GM11168 (cell line): Measurements from ENCODE around the gene DYRK1A.
"Not testable (repeated sequence)": the region's sequence is repeated elsewhere in the genome, so short reads cannot be mapped to it uniquely, and the experiment has no call there.

Experiments
- in situ Hi-C: fragments of 300-500 bp; cut with MboI; formaldehyde crosslinking; loops from one replicate; pipeline ENCODE4 v1.12.0; 2022; ENCODE audit warnings: low sequenced_read_pairs; ENCODE audit not compliant: unreplicated experiment

Gene DYRK1A

GRCh38 chr21:37514038-37514667 is 147.6 kb downstream of the DYRK1A start:
- in situ Hi-C loops, result no loop called here

- in situ Hi-C loops, result no loop called here
Measured at GRCh38 chr21:37516998-37517397, 150.4 kb downstream of the DYRK1A start.

GRCh38 chr21:37520801-37521200 is 154.2 kb downstream of the DYRK1A start:
- in situ Hi-C loops, result no loop called here

- in situ Hi-C loops, result no loop called here
Measured at GRCh38 chr21:37521658-37522057, 155.1 kb downstream of the DYRK1A start.

GRCh38 chr21:37522641-37523295 is 156.2 kb downstream of the DYRK1A start:
- in situ Hi-C loops, result no loop called here

- in situ Hi-C loops, result not testable (repeated sequence)
Measured at GRCh38 chr21:37524944-37525343, 158.4 kb downstream of the DYRK1A start.

- in situ Hi-C loops, result no loop called here
Measured at GRCh38 chr21:37525810-37526209, 159.2 kb downstream of the DYRK1A start.

GRCh38 chr21:37527103-37527502 is 160.5 kb downstream of the DYRK1A start:
- in situ Hi-C loops, result no loop called here

GRCh38 chr21:37527716-37528115 is 161.1 kb downstream of the DYRK1A start:
- in situ Hi-C loops, result no loop called here

- in situ Hi-C loops, result no loop called here
Measured at GRCh38 chr21:37528150-37528937, 161.8 kb downstream of the DYRK1A start.

- in situ Hi-C loops, result no loop called here
Measured at GRCh38 chr21:37529649-37530048, 163.1 kb downstream of the DYRK1A start.

GRCh38 chr21:37530901-37531351 is 164.4 kb downstream of the DYRK1A start:
- in situ Hi-C loops, result no loop called here

- in situ Hi-C loops, result no loop called here
Measured at GRCh38 chr21:37531431-37531932, 164.9 kb downstream of the DYRK1A start.

GRCh38 chr21:37532868-37533780 is 166.6 kb downstream of the DYRK1A start:
- in situ Hi-C loops, result no loop called here

GRCh38 chr21:37534431-37534830 is 167.9 kb downstream of the DYRK1A start:
- in situ Hi-C loops, result no loop called here

- in situ Hi-C loops, result no loop called here
Measured at GRCh38 chr21:37535130-37535529, 168.6 kb downstream of the DYRK1A start.

- in situ Hi-C loops, result no loop called here
Measured at GRCh38 chr21:37535672-37536071, 169.1 kb downstream of the DYRK1A start.

- in situ Hi-C loops, result no loop called here
Measured at GRCh38 chr21:37536616-37537278, 170.2 kb downstream of the DYRK1A start.

GRCh38 chr21:37537391-37537996 is 170.9 kb downstream of the DYRK1A start:
- in situ Hi-C loops, result no loop called here
